PC-9 (cell line): ENCODE data around the gene SCGB3A2.

Source experiments
- CTCF ChIP-seq: fragments of 200-600 bp; sonication (generic); conservative IDR thresholded peaks from 2 replicates; pipeline ENCODE4 v1.6.1; 2017; ENCODE audit warnings: mixed run types, antibody characterized with exemption, mild to moderate bottlenecking, moderate library complexity
- EZH2 ChIP-seq: fragments of 200-600 bp; sonication (generic); IDR thresholded peaks from 2 replicates; pipeline ENCODE4 v1.8.0; 2017; ENCODE audit warnings: antibody characterized with exemption, low read depth

- TF ChIP-seq CTCF (no peak), EZH2 (no peak)
Observed at GRCh38 chr5:147913786-147914185, 35.3 kb downstream of the SCGB3A2 start.
